Measurements from ENCODE around the gene PTPRN2.

- TF ChIP-seq, protein P1, sequence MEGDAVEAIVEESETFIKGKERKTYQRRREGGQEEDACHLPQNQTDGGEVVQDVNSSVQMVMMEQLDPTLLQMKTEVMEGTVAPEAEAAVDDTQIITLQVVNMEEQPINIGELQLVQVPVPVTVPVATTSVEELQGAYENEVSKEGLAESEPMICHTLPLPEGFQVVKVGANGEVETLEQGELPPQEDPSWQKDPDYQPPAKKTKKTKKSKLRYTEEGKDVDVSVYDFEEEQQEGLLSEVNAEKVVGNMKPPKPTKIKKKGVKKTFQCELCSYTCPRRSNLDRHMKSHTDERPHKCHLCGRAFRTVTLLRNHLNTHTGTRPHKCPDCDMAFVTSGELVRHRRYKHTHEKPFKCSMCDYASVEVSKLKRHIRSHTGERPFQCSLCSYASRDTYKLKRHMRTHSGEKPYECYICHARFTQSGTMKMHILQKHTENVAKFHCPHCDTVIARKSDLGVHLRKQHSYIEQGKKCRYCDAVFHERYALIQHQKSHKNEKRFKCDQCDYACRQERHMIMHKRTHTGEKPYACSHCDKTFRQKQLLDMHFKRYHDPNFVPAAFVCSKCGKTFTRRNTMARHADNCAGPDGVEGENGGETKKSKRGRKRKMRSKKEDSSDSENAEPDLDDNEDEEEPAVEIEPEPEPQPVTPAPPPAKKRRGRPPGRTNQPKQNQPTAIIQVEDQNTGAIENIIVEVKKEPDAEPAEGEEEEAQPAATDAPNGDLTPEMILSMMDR (IDR thresholded peaks at IDR 0.05; ENCODE audit: control extremely low read depth in 1 of 3, insufficient read depth in 1 of 3, low read depth in 1 of 3, low read length in 3 of 3): no peak
- TF ChIP-seq MAX (IDR thresholded peaks at IDR 0.05) (no peak), SP2 (IDR thresholded peaks at IDR 0.05; ENCODE audit: low read length) (no peak), POLR2A (IDR thresholded peaks at IDR 0.05; ENCODE audit: control extremely low read depth in 1 of 2, low read depth in 2 of 2, low read length in 2 of 2) (no peak), POLR2AphosphoS5 (IDR thresholded peaks at IDR 0.05; ENCODE audit: low read depth, low read length) (no peak), SP1 (IDR thresholded peaks at IDR 0.05; ENCODE audit: low read depth, low read length) (no peak), E2F6 (IDR thresholded peaks at IDR 0.05) (no peak), CEBPB (IDR thresholded peaks at IDR 0.05; ENCODE audit: low read depth, low read length) (no peak), EZH2 (IDR thresholded peaks at IDR 0.05; ENCODE audit: low read depth, low read length, severe bottlenecking) (no peak), ZNF274 (IDR thresholded peaks at IDR 0.05; ENCODE audit: borderline replicate concordance, extremely low read depth, low read length) (no peak)
- TF ChIP-seq, protein P2, sequence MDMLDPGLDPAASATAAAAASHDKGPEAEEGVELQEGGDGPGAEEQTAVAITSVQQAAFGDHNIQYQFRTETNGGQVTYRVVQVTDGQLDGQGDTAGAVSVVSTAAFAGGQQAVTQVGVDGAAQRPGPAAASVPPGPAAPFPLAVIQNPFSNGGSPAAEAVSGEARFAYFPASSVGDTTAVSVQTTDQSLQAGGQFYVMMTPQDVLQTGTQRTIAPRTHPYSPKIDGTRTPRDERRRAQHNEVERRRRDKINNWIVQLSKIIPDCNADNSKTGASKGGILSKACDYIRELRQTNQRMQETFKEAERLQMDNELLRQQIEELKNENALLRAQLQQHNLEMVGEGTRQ (IDR thresholded peaks at IDR 0.05; ENCODE audit: low read length): no peak
Observed at GRCh38 chr7:157620616-157621015, 967.0 kb downstream of the PTPRN2 start.

Measured in H1 (cell line).